ENCODE results near the gene FBXW7. TPM values are rescaled to one million over a fixed set of nuclear protein-coding genes. Genes with fewer than 3 reads are reported as not detected.

Gene FBXW7
- total and polyA plus RNA-seq, 2 donors (not counting 1 experiment from before 2014, with no cell fraction given) = 23.0 to 125 TPM

DNA sequence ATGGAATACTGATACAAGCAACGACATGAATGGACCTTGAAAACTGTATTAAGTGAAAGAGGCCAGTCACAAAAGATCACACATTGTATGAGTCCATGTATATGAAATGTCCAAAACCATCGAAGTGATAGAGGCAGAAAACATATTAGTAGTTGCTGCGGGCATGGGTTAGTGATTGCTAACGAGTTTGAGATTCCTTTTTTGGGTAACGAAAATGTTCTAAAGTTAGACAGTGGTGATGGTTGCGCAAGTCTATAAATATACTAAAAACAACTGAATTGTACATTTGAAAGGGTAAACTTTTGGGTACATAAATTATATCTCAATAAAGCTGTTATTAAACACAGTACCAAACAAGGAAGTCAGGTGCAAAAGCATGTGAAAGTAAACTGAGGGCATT, 234.5 kb downstream of the FBXW7 start:
- H2AFZ ChIP-seq (ENCODE audit: insufficient read depth, low read depth, low read length, poor library complexity, severe bottlenecking) = no peak overlapping the region
- no peaks in the 10 kb centered on the region for H3K79me2 ChIP-seq (ENCODE audit: control insufficient read depth, insufficient read depth, low read length)
- ChIA-PET POLR2A (no interaction called here), CTCF (no interaction called here)
- Mint-ChIP-seq H3K27ac (no peak overlapping the region), H3K27me3 (peaks cover 15% of the 10 kb centered on the region), H3K9me3 (ENCODE audit: insufficient read depth) (no peaks in the 10 kb centered on the region), H3K4me1 (no peaks in the 10 kb centered on the region), H3K4me3 (no peak overlapping the region)
- H3K36me3 ChIP-seq (replicated peaks in 1 of 2; ENCODE audit: control extremely low read depth in 1 of 2, control insufficient read depth in 1 of 2, extremely low read depth in 1 of 2, insufficient read depth in 2 of 2, low read length in 1 of 2) = no peaks in the 10 kb centered on the region
- ATAC-seq (ENCODE audit: low read depth) (no peak), DNase-seq (no peak)
- no peaks in the 10 kb centered on the region for H3K4me1 ChIP-seq (ENCODE audit: control insufficient read depth in 2 of 2, insufficient read depth in 2 of 2, low read length in 2 of 2)
- H3K4me3 ChIP-seq (ENCODE audit: control extremely low read depth in 1 of 5, extremely low read depth in 1 of 5, insufficient read depth in 1 of 5, low read depth in 2 of 5, low read length in 4 of 5) = no peak overlapping the region
- TF ChIP-seq, protein P1, sequence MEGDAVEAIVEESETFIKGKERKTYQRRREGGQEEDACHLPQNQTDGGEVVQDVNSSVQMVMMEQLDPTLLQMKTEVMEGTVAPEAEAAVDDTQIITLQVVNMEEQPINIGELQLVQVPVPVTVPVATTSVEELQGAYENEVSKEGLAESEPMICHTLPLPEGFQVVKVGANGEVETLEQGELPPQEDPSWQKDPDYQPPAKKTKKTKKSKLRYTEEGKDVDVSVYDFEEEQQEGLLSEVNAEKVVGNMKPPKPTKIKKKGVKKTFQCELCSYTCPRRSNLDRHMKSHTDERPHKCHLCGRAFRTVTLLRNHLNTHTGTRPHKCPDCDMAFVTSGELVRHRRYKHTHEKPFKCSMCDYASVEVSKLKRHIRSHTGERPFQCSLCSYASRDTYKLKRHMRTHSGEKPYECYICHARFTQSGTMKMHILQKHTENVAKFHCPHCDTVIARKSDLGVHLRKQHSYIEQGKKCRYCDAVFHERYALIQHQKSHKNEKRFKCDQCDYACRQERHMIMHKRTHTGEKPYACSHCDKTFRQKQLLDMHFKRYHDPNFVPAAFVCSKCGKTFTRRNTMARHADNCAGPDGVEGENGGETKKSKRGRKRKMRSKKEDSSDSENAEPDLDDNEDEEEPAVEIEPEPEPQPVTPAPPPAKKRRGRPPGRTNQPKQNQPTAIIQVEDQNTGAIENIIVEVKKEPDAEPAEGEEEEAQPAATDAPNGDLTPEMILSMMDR (IDR thresholded peaks at IDR 0.05) = no peak
- TF ChIP-seq EZH2 (IDR thresholded peaks at IDR 0.05; ENCODE audit: borderline replicate concordance, insufficient read depth, low read depth, low read length, poor library complexity, severe bottlenecking) = no peak
- intact Hi-C loops (cut with micrococcal nuclease) = no loop called here
- H3K27me3 ChIP-seq (replicated peaks in 1 of 4; ENCODE audit: control extremely low read depth in 1 of 4, control insufficient read depth in 3 of 4, insufficient read depth in 4 of 4, low read length in 3 of 4) = no peaks in the 10 kb centered on the region
- H3K27ac ChIP-seq (ENCODE audit: low read length in 2 of 2) = no peak overlapping the region
- no peaks in the 10 kb centered on the region for H4K20me1 ChIP-seq (ENCODE audit: control insufficient read depth, insufficient read depth, low read length, poor library complexity, severe bottlenecking)
- H3K9me3 ChIP-seq (ENCODE audit: control extremely low read depth in 1 of 3, control insufficient read depth in 2 of 3, insufficient read depth in 1 of 3, low read length in 2 of 3) = no peaks in the 10 kb centered on the region
- WGBS (ENCODE audit: insufficient coverage) = 100% methylated on average over 1 of the region's 6 CpGs
- no peak overlapping the region for H3K9ac ChIP-seq (ENCODE audit: low read length)
- H3K4me2 ChIP-seq (replicated peaks; ENCODE audit: low read depth, low read length, poor library complexity, severe bottlenecking) = no peak overlapping the region

DNA sequence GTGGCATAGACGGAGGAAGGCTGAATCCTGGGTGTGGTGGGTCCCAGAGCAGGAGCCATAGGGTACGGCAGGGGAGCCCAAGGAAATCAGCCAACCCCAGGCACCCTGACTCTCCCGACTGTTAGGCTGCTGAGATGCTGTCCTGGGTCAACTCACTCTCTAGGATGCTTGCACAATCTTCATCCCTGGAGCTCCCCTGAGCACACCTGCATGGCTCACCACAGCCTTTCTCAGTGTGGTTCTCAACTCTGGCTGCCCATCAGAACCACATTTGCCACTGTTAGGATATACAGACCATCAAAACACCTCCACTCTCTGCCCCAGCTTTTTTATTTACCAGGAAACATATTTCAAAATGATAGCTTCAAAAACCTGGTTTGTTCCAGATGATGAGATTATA, 236.3 kb downstream of the FBXW7 start:
- Histone ChIP-seq H3K4me2 (replicated peaks; ENCODE audit: low read depth, low read length, poor library complexity, severe bottlenecking) (no peak overlapping the region), H2AFZ (ENCODE audit: insufficient read depth, low read depth, low read length, poor library complexity, severe bottlenecking) (no peak overlapping the region), H3K4me3 (ENCODE audit: control extremely low read depth in 1 of 5, extremely low read depth in 1 of 5, insufficient read depth in 1 of 5, low read depth in 2 of 5, low read length in 4 of 5) (no peak overlapping the region), H3K27me3 (replicated peaks in 1 of 4; ENCODE audit: control extremely low read depth in 1 of 4, control insufficient read depth in 3 of 4, insufficient read depth in 4 of 4, low read length in 3 of 4) (no peaks in the 10 kb centered on the region), H3K27ac (ENCODE audit: low read length in 2 of 2) (no peak overlapping the region), H4K20me1 (ENCODE audit: control insufficient read depth, insufficient read depth, low read length, poor library complexity, severe bottlenecking) (no peaks in the 10 kb centered on the region), H3K79me2 (ENCODE audit: control insufficient read depth, insufficient read depth, low read length) (no peaks in the 10 kb centered on the region), H3K36me3 (replicated peaks in 1 of 2; ENCODE audit: control extremely low read depth in 1 of 2, control insufficient read depth in 1 of 2, extremely low read depth in 1 of 2, insufficient read depth in 2 of 2, low read length in 1 of 2) (no peaks in the 10 kb centered on the region), H3K4me1 (ENCODE audit: control insufficient read depth in 2 of 2, insufficient read depth in 2 of 2, low read length in 2 of 2) (no peaks in the 10 kb centered on the region), H3K9me3 (ENCODE audit: control extremely low read depth in 1 of 3, control insufficient read depth in 2 of 3, insufficient read depth in 1 of 3, low read length in 2 of 3) (no peaks in the 10 kb centered on the region), H3K9ac (ENCODE audit: low read length) (no peak overlapping the region)
- DNase-seq (no peak), ATAC-seq (ENCODE audit: low read depth) (no peak)
- H3K4me3 Mint-ChIP-seq = no peak overlapping the region
- CTCF ChIA-PET = no interaction called here
- 92% methylated on average over 3 of the region's 3 CpGs for WGBS (ENCODE audit: insufficient coverage)
- intact Hi-C loops (cut with micrococcal nuclease) = no loop called here
- H3K27me3 Mint-ChIP-seq = peaks cover 14% of the 10 kb centered on the region
- no peaks in the 10 kb centered on the region for H3K4me1 Mint-ChIP-seq
- POLR2A ChIA-PET = no interaction called here
- H3K27ac Mint-ChIP-seq = no peak overlapping the region
- no peaks in the 10 kb centered on the region for H3K9me3 Mint-ChIP-seq (ENCODE audit: insufficient read depth)
- no peak for TF ChIP-seq EZH2 (IDR thresholded peaks at IDR 0.05; ENCODE audit: borderline replicate concordance, insufficient read depth, low read depth, low read length, poor library complexity, severe bottlenecking)
